GM21723 (cell line): ENCODE results near the gene QRICH1.

Experiments used
- ATAC-seq: cut with Tn5 transposase; IDR thresholded peaks from one replicate; pipeline ENCODE4 v1.9.1; 2021; ENCODE audit warnings: mild to moderate bottlenecking, moderate library complexity; ENCODE audit not compliant: unreplicated experiment

The QRICH1 gene

GRCh38 chr3:49093853-49094767 lies at the start of gene QRICH1:
QRICH1 (minus strand) TSS chr3:49094071; CDS start chr3:49077017, 17,054 bp downstream.
- ATAC-seq, result peak; percentile 79

- no peak for ATAC-seq
Observed at GRCh38 chr3:49140080-49140479, 46.2 kb upstream of the QRICH1 start.

GRCh38 chr3:49135499-49135898 lies 41.6 kb upstream of the QRICH1 start:
- ATAC-seq, result no peak

DNA sequence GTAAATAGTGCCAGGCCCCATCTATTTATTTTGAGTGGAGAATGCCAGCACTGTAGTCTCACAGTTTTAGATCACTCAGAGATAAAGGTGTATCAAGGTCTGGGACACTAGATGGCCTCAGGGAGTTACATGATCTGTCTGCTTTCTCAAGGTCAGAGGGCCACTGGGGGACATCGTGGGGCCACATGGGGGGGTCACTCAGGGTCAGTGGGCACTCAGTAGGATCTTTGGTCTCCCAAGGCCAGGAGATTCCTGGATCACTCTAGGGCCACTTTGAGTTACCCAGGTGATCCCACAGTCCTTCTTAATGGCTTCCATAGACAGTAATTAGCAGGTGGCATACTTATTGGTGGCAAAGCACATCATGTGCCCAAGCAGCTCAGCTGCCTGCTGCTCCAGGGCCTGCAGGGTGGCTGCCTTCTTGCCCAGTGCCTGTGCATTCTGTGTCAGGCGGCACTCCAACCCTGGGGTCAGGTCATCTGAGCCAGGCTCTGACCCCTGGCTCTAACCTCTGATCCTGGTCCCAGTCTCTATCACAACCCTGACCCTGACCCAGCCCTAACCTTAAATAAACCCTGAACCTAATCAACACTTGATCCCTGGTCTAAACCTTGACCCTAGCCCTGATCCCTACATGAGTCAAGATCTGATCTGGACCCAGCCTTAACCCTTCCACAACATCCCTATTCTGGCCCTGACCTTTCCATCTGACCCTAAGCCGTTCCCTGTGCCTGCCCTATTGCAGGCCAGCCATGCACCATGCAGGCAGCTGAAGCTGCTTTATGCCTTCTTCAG lies 40.8 kb upstream of the QRICH1 start:
- ATAC-seq, result no peak

DNA sequence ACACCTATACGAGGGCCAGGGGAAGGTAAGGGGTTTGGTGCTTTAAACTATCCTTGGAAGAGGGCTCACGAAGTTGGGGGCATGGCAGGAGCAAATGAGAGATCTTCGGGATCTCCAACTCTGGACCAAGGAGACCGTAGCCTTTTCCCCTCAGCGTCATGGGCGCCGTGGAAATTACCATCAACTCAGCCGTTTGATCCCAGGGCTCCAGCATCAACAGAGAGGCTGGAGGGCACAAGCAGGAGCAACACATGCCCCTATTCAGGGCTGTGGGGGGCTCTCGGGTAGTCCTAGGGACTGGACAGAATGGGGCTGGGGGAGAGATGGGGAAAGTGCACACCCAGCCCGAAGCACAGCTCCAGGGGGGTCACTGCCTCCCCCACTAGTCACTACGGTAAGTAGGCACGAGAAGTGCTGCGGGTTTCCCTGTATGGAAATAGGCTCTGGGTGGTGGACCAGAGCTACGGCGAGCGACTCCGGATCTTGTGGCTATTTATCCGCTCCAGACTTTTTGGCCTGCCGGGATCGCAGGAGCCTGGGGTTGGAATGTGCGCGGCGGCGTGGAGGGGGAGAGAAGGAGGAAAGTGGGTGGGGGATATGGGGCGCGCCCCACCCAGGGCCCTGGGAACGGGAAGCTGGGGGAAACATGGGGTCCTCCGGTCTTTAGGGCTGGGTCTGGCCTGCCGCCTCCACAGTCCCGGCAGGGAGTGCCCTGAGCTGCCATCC lies 39.5 kb upstream of the QRICH1 start:
- no peak for ATAC-seq

- no peak for ATAC-seq
Observed at GRCh38 chr3:49132437-49133225, 38.8 kb upstream of the QRICH1 start, which contains the start of gene LAMB2. LAMB2 (minus strand) TSS chr3:49133050; CDS start chr3:49132867, 183 bp downstream.

- ATAC-seq, result no peak
Observed at GRCh38 chr3:49132073-49132436, 38.2 kb upstream of the QRICH1 start.

DNA sequence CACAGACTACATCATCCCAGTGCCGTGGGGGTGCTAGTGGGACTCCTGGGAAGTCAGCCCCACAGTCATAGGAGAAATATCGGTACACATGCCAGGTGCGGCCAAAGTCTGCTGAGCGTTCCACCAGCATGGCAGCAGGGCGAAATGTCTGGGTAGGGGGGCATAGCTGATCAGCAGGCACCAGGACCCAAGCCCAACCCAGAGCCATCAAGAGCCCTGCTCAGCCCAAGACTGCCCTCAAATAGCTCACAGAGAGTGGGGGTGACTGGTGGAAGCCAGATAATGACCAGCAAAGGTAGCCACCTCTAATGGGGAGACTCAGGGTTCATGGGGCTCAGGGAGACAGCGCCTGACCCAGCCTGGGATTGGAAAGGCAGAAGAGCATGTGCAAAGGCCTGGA lies 37.7 kb upstream of the QRICH1 start:
- no peak for ATAC-seq

GRCh38 chr3:49131040-49131439 lies 37.2 kb upstream of the QRICH1 start:
- no peak for ATAC-seq

- no peak for ATAC-seq
Observed at GRCh38 chr3:49124991-49125670, 31.3 kb upstream of the QRICH1 start.

DNA sequence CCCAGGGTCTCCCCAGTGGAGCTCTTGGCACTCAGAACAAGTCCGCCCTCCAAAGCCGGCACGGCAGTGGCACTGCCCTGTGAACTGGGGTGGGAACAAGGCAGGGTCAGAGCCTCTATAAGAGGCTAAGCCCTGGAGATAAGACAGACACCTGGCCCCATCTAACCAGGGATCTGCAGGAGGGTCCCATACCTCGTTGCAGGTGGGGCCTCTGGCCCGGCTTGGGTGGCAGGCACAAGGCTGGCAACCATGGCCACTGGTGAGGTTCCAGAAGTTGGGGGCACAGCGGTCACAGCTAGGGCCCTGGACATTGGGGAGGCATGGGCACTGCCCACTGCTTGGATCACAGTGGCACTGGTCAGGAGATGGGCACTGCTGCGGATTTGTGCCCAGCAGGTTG lies 30.3 kb upstream of the QRICH1 start:
- no peak for ATAC-seq

DNA sequence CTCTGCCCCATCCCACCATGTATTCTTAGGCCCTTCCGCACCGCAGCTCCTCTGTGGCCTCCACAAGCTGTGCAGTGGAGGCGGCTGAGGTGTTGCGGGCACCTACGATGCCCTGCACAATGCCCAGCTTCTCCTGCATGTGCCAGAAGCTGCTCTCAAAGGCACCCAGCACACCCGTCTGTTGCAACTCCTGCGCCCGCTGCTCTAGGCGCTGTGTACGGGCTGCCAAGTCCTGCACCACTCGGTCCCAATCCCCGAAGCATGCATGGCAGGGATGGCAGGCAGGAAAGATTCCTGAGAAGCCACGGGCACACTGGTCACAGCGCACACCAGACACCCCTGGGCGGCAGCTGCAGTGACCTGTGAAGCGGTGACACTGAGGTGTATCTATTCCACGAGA lies 29.8 kb upstream of the QRICH1 start:
- ATAC-seq, result no peak

GRCh38 chr3:49122886-49123545 lies 29.1 kb upstream of the QRICH1 start:
- no peak for ATAC-seq

DNA sequence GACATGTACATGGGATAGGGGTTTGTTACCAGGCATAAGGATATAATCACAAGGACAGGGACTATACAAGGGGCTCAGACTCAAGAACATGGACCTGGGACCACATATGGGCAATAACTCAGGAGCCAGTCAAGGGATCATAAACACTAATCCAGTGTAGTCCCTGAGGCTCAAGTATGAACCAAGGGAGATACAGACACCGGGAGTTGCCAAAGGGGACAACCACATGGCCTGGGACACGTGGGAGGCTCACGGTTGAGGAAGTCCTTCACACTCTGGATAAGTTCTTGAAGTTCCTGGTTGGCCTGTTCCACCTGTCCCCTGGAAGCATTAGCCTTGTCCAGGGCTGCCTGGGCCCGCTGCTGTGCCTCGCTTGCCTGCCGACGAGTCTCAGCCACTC lies 28.6 kb upstream of the QRICH1 start:
- ATAC-seq, result no peak

GRCh38 chr3:49122022-49122421 lies 28.2 kb upstream of the QRICH1 start:
- no peak for ATAC-seq

DNA sequence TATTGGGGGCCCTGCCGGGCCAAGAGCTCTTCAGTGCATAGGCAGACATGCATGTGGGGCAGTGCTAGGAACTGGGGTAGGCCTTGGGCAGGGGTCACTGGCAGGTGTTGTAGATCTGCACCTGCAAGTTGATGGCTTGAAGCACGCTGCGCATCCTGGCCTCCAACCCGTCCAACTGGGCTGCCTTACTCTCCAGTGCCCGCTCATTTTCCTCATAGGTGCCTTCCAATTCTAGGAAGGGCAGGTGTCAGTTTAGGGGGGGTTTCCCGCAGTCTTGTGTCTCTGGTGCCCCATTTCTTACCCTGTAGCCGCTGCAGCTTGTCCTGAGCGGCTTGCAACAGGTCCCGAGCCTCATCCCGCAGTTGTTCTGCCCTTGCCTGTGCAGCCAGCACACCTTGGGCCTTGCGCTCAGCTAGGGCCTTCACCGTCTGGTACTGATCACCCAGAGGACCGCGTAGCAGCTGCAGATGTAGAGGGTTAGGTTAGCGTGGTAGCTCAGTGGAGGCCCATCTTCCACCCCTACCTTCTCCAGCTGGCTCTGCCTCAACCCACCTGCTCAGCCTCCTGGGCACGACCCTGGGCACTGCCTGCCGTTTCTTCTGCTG lies 27.4 kb upstream of the QRICH1 start:
- no peak for ATAC-seq

DNA sequence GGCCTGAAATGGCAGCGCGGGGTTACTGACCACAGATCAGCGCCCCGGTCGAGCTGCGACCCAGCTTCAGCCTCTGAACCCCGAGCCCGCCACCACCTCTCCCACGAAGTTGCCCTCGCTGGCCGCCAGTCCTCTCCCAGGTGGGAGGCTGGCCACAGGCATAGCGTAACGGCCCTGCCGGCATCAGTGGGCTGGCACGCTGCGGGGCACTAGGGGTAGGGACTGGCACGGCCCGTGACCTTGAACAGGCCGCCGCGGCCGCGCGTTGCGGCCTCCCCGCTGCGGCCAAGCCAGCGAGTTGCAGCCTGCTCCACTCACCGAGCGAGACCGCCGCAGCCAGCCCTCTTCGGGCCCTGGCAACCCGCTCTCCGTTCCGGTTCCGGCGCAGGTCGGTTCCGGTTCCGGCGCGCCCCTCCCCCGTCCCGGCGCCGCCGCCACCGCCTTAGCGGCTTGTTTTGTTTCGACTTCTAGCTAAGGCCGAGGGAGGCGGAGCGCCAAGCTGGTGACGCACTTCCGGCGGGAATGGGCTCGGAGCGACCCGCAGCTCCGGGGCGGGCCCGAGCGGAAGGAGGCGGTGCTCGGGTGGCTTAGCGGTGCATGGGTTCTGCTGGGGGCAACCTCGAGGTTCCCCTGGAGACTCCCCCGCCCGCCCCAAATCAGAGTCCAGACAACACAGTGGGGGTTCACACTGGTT lies 26.7 kb upstream of the QRICH1 start, which contains the start of gene USP19:
TSS of gene USP19 (minus strand) at position 386 of the 694 bp plus-strand sequence. CDS start 1,678 bp downstream, outside the sequence.
- peak; percentile 90 for ATAC-seq

- peak; percentile 7 for ATAC-seq
Observed at GRCh38 chr3:49120096-49120437, 26.2 kb upstream of the QRICH1 start.
